Eye (tissue), 1 donor: Measurements from ENCODE around the gene MVK.

ENCODE experiments used
- DNase-seq: peaks from one replicate; pipeline ENCODE4 v3.0.0-alpha.2; 2015

MVK gene

GRCh38 chr12:109545826-109546225 lies 27.8 kb upstream of the MVK start:
- no peak for DNase-seq

- no peak for DNase-seq
These were observed 26.3 kb upstream of the MVK start for GRCh38 chr12:109547286-109547685.

GRCh38 chr12:109548258-109548657 lies 25.3 kb upstream of the MVK start:
- DNase-seq, result no peak

GRCh38 chr12:109549613-109550270 lies 23.9 kb upstream of the MVK start:
- no peak for DNase-seq

GRCh38 chr12:109550281-109550680 lies 23.3 kb upstream of the MVK start:
- no peak for DNase-seq

- DNase-seq, result no peak
These were observed 22.5 kb upstream of the MVK start for GRCh38 chr12:109551108-109551507.

GRCh38 chr12:109552971-109553370 lies 20.6 kb upstream of the MVK start:
- no peak for DNase-seq

GRCh38 chr12:109553483-109553882 lies 20.1 kb upstream of the MVK start:
- peak; percentile 68 for DNase-seq

GRCh38 chr12:109553906-109554500 lies 19.6 kb upstream of the MVK start:
- no peak for DNase-seq

- no peak for DNase-seq
These were observed 18.8 kb upstream of the MVK start for GRCh38 chr12:109554761-109555160.

- DNase-seq, result no peak
These were observed 17.9 kb upstream of the MVK start for GRCh38 chr12:109555431-109556315.

- no peak for DNase-seq
These were observed 16.4 kb upstream of the MVK start for GRCh38 chr12:109557200-109557599.

- no peak for DNase-seq
These were observed 15.8 kb upstream of the MVK start for GRCh38 chr12:109557805-109558204.

GRCh38 chr12:109558374-109559199 lies 15.0 kb upstream of the MVK start:
- DNase-seq, result no peak

GRCh38 chr12:109559200-109559505 lies 14.4 kb upstream of the MVK start:
- DNase-seq, result no peak

- no peak for DNase-seq
These were observed 14.0 kb upstream of the MVK start for GRCh38 chr12:109559601-109560000.

- DNase-seq, result no peak
These were observed 12.5 kb upstream of the MVK start for GRCh38 chr12:109560867-109561710.

GRCh38 chr12:109561711-109562030 lies 11.9 kb upstream of the MVK start:
- no peak for DNase-seq

- DNase-seq, result no peak
These were observed 10.7 kb upstream of the MVK start for GRCh38 chr12:109562871-109563270.

GRCh38 chr12:109563291-109564284 lies 10.0 kb upstream of the MVK start:
- DNase-seq, result no peak

- no peak for DNase-seq
These were observed 7.2 kb upstream of the MVK start for GRCh38 chr12:109566424-109566823.
